A549 (cell line): ENCODE results near the gene VAMP5. TPM values are rescaled to one million over a fixed set of nuclear protein-coding genes. Genes with fewer than 3 reads are reported as not detected.

Experiments used
- ATAC-seq, 2 experiments: fragments of 200-7000 bp in 1 of 2; fragments of >200 bp in 1 of 2; cut with Nextera tagmentation in 1 of 2; cut with Tn5 transposase in 1 of 2; 3 replicates each; pipeline versions ENCODE4 v1.8.0 to v1.9.1; 2018 to 2020; ENCODE audit warnings: mild to moderate bottlenecking in 1 of 2, moderate library complexity in 1 of 2
- CTCF ChIA-PET: fragments of 300-600 bp; sonication (Branson Sonifier 250); formaldehyde crosslinking; extraction: SDS; loops from one replicate; lab custom pipeline; 2021; ENCODE audit warnings: antibody characterized with exemption, inconsistent platforms; lab: Yijun Ruan, JAX
- POLR2A ChIA-PET: fragments of 350-600 bp; formaldehyde crosslinking; extraction: SDS; loops from one replicate; lab custom pipeline; 2021; ENCODE audit warnings: antibody characterized with exemption, inconsistent platforms; lab: Yijun Ruan, JAX
- DNase-seq, 2 experiments: peaks; one replicate each; pipeline versions ENCODE4 v3.0.0 to v3.0.0-alpha.2; 2011 to 2016; ENCODE audit warnings: low read depth in 1 of 2, low spot score in 1 of 2
- FAIRE-seq: peaks from 2 replicates; lab custom pipeline; 2011; peaks lifted over from hg19 to GRCh38; lab: Jason Lieb, UNC
- H3K27ac ChIP-seq, 2 experiments: fragments of >200 bp; sonication (Bioruptor Twin); formaldehyde crosslinking; 3 replicates each; pipeline ENCODE4 v1.5.1; 2016 to 2017
- H3K4me1 ChIP-seq: fragments of >200 bp; sonication (Bioruptor Twin); formaldehyde crosslinking; 3 replicates; pipeline ENCODE4 v1.6.1; 2016
- H3K4me2 ChIP-seq: fragments of >200 bp; sonication (Bioruptor Twin); formaldehyde crosslinking; 3 replicates; pipeline ENCODE4 v1.6.1; 2016
- H3K4me3 ChIP-seq: fragments of >200 bp; sonication (Bioruptor Twin); formaldehyde crosslinking; 3 replicates; pipeline ENCODE4 v1.5.1; 2016
- H3K9me3 ChIP-seq: fragments of >200 bp; sonication (Bioruptor Twin); formaldehyde crosslinking; 3 replicates; pipeline ENCODE4 v1.6.1; 2016
- BHLHE40 ChIP-seq: IDR thresholded peaks from 2 replicates; pipeline ENCODE4 v1.6.1; 2012; ENCODE audit warnings: low read depth, low read length, inconsistent platforms
- CBX8 ChIP-seq: fragments of 200-600 bp; sonication (generic); IDR thresholded peaks from 2 replicates; pipeline ENCODE4 v1.6.1; 2016
- CHD2 ChIP-seq: fragments of 150-350 bp; IDR thresholded peaks from 2 replicates; pipeline ENCODE4 v1.6.1; 2014; ENCODE audit warnings: low read length; ENCODE audit not compliant: partially characterized antibody
- FOSL2 ChIP-seq, 2 experiments: fragments of 450-650 bp in 1 of 2; fragments of >200 bp in 1 of 2; sonication (Bioruptor Twin) in 1 of 2; formaldehyde crosslinking; IDR thresholded peaks; 2 replicates each; pipeline versions ENCODE4 v1.5.0 to v1.6.1; 2016 to 2020; ENCODE audit warnings: mild to moderate bottlenecking in 1 of 2, moderate library complexity in 1 of 2
- GATA3 ChIP-seq: IDR thresholded peaks from 2 replicates; pipeline ENCODE4 v1.6.1; 2012; ENCODE audit warnings: borderline replicate concordance
- HEYL ChIP-seq: fragments of 250-450 bp; sonication (Bioruptor Pico); IDR thresholded peaks from 2 replicates; pipeline ENCODE4 v1.8.0; 2021; ENCODE audit warnings: mild to moderate bottlenecking, moderate library complexity
- JUN ChIP-seq, 2 experiments: fragments of >200 bp; sonication (Bioruptor Twin); formaldehyde crosslinking; IDR thresholded peaks; 2 replicates in 1 of 2; 3 replicates in 1 of 2; pipeline ENCODE4 v1.6.1; 2016 to 2017
- KDM5A ChIP-seq: fragments of 200-600 bp; sonication (generic); IDR thresholded peaks from 2 replicates; pipeline ENCODE4 v1.6.1; 2016; ENCODE audit warnings: antibody characterized with exemption, mild to moderate bottlenecking
- MYC ChIP-seq: IDR thresholded peaks from 2 replicates; pipeline ENCODE4 v1.6.1; 2012; ENCODE audit warnings: mild to moderate bottlenecking, inconsistent platforms, low read length, improper control_type of control experiment, borderline replicate concordance
- NR3C1 ChIP-seq: fragments of >200 bp; sonication (Bioruptor Twin); formaldehyde crosslinking; IDR thresholded peaks from 3 replicates; pipeline ENCODE4 v1.6.1; 2017
- PHF8 ChIP-seq: fragments of 200-600 bp; sonication (generic); IDR thresholded peaks from 2 replicates; pipeline ENCODE4 v1.6.1; 2016; ENCODE audit warnings: low read depth, mild to moderate bottlenecking, antibody characterized with exemption, moderate library complexity, borderline replicate concordance
- RARB ChIP-seq: fragments of 250-450 bp; sonication (Bioruptor Pico); IDR thresholded peaks from 2 replicates; pipeline ENCODE4 v1.8.0; 2021; ENCODE audit warnings: mild to moderate bottlenecking, moderate library complexity
- SMC3 ChIP-seq: fragments of >200 bp; sonication (Bioruptor Twin); formaldehyde crosslinking; IDR thresholded peaks from 3 replicates; pipeline ENCODE4 v1.6.1; 2018; ENCODE audit warnings: inconsistent platforms
- SREBF2 ChIP-seq: fragments of 450-650 bp; IDR thresholded peaks from 2 replicates; pipeline ENCODE4 v1.6.1; 2014; ENCODE audit warnings: mild to moderate bottlenecking, moderate library complexity
- TFCP2L1 ChIP-seq: fragments of 250-450 bp; sonication (Bioruptor Pico); IDR thresholded peaks from 2 replicates; pipeline ENCODE4 v1.5.0; 2021; ENCODE audit warnings: mild to moderate bottlenecking
- WGBS: methylation state at CpG from one replicate; pipeline ENCODE4 v1.1.6; 2017; ENCODE audit errors: missing lambda C conversion rate; 5-methylcytosine and 5-hydroxymethylcytosine counted together
- polyA plus RNA-seq, 4 experiments: library from polyadenylated mRNA; depleted of rRNA in 3 of 4; stranded (reverse); fragments of >200 nt; fragmentation: RNase III in 1 of 4; extraction: RNeasy Plus Mini Kit Qiagen cat#74134 plus additional on column Dnase treatment in 1 of 4; gene quantifications; 2 replicates in 3 of 4; 3 replicates in 1 of 4; pipeline ENCODE4 v1.2.3, GENCODE V29; 2011 to 2017
- TF ChIP-seq, protein P1 (sequence below): fragments of 250-450 bp; sonication (Bioruptor Pico); IDR thresholded peaks from 2 replicates; pipeline ENCODE4 v1.5.0; 2021; ENCODE audit warnings: mild to moderate bottlenecking, moderate library complexity, borderline replicate concordance
- TF ChIP-seq, protein P2 (sequence below): IDR thresholded peaks from 2 replicates; pipeline ENCODE4 v1.6.1; 2012; ENCODE audit warnings: low read depth, borderline replicate concordance
- TF ChIP-seq, protein P3 (sequence below): fragments of >200 bp; sonication (Bioruptor Twin); formaldehyde crosslinking; IDR thresholded peaks from 3 replicates; pipeline ENCODE4 v1.6.1; 2016
- TF ChIP-seq, protein P4 (sequence below): IDR thresholded peaks from 2 replicates; pipeline ENCODE4 v1.6.1; 2012
- TF ChIP-seq, protein P5 (sequence below): fragments of 200-600 bp; sonication (generic); IDR thresholded peaks from 2 replicates; pipeline ENCODE4 v1.6.1; 2016; ENCODE audit warnings: antibody characterized with exemption, mild to moderate bottlenecking, moderate library complexity
- TF ChIP-seq, protein P6 (sequence below): IDR thresholded peaks from 2 replicates; pipeline ENCODE4 v1.6.1; 2012

VAMP5 gene
- polyA plus RNA-seq, 2 of the 4 experiments (the other 2 are of a cell fraction): 0.16 TPM; not detected in 1

DNA sequence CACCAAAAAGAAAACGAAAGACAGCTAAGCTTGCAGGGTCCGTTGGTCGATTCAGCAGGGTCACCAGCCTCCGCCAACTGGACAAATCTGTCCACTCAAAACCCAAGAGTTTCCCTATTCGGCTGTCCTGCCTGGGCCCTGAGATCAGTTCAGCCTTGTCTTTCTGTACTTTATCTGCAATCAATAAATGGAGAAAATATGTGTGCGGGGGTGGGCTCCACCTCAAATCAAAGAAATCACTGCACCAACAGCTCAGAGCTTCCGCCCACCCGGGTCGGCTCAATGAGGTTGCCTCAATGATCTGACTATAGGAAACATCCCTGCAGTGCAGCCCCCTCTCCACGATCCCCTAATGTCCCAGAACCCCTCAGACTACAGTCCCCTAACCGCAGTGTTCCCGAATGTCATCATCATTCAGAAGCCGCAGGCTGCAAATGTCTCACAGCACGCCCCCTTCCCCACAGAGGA, 23.4 kb upstream of the VAMP5 start:
- no peak for DNase-seq
- Histone ChIP-seq H3K27ac (peak overlapping the region; percentile 90), H3K9me3 (no peaks in the 10 kb centered on the region), H3K4me1 (peaks cover 13% of the 10 kb centered on the region), H3K4me2 (peak overlapping the region; percentile 97), H3K4me3 (peak overlapping the region; percentile 91)
- ChIA-PET CTCF (interaction anchor here (0.7 to 35.5 kb wide), 5 partner anchors 10 to 169 kb away, joined by 3 to 1185 read pairs (median 7); partner anchors contain the start of genes CAPG, SH2D6 and TMEM150A), POLR2A (interaction anchor here (0.6 to 2.0 kb wide), 13 partner anchors 9 to 602 kb away, joined by 3 to 21 read pairs (median 3); partner anchors contain the start of genes MAT2A, RNF181, SH2D6 and TMEM150A)
- WGBS: 4% methylated on average over 14 of the region's 14 CpGs
- TF ChIP-seq CBX8: no peak
- TF ChIP-seq, protein P1, sequence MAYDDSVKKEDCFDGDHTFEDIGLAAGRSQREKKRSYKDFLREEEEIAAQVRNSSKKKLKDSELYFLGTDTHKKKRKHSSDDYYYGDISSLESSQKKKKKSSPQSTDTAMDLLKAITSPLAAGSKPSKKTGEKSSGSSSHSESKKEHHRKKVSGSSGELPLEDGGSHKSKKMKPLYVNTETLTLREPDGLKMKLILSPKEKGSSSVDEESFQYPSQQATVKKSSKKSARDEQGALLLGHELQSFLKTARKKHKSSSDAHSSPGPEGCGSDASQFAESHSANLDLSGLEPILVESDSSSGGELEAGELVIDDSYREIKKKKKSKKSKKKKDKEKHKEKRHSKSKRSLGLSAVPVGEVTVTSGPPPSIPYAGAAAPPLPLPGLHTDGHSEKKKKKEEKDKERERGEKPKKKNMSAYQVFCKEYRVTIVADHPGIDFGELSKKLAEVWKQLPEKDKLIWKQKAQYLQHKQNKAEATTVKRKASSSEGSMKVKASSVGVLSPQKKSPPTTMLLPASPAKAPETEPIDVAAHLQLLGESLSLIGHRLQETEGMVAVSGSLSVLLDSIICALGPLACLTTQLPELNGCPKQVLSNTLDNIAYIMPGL (CRISPR knock-in tag): no peak
- peak; percentile 71; the same call in 1 of the 2 replicates for TF ChIP-seq KDM5A
- no peak for TF ChIP-seq SREBF2
- no peak for TF ChIP-seq JUN (IDR thresholded peaks at IDR 0.05)
- no peak for TF ChIP-seq NR3C1
- TF ChIP-seq, protein P2, sequence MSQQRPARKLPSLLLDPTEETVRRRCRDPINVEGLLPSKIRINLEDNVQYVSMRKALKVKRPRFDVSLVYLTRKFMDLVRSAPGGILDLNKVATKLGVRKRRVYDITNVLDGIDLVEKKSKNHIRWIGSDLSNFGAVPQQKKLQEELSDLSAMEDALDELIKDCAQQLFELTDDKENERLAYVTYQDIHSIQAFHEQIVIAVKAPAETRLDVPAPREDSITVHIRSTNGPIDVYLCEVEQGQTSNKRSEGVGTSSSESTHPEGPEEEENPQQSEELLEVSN: no peak
- TF ChIP-seq RARB (CRISPR knock-in tag): no peak
- ATAC-seq: peak; percentile 33 to 50
- no peak for FAIRE-seq

DNA sequence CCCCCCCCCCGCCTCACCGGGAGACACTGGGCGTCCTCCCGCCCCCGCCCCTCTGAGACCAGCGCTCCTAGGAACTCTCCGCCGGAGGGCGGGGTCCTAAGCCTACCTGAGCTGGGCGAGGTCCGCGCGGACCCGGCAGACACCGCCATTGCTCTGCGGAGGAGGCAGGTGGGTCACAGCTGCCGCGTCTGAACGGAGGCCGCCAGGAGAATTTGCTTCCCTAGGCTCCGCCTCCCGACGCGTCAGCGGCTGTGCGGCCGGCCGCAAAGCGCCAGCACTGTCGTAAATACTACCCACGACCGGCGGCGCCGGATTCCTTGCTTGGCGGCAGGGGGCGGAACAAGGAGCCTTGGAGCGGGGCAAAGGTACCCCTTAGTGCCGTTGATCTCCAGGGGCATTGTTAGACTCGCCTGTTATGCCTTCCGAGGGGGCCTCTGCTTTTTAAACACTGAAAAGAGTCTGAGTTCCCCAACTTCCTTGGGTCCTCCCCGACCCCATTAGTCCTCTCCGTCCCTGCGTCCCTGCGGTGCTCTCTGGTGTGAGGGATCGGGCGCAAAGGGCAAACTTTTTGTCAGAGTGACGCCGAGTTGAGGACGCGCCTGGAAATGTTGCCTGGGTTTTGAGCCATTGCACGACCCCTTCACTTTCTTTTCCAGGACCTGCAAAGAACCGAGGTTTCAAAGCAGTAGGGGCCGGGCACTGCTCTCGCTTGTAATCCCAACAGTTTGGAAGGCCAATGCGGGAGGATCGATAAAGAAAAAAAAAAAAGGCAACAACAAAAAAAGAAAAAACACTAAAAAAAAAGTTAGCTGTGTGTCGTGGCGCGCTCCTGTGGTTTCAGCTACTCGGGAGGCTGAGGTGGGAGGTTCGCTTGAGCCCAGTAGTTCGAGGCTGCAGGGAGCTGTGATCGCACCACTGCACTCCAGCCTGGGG, 22.7 kb upstream of the VAMP5 start, which contains the start of gene GGCX:
TSS of gene GGCX (minus strand) at position 214 of the 933 bp plus-strand sequence. CDS start at position 149, 65 bp downstream.
- CTCF ChIA-PET: interaction anchor here (0.5 to 35.5 kb wide), 15 partner anchors 11 to 555 kb away, joined by 3 to 1185 read pairs (median 3); partner anchors contain the start of genes CAPG, SH2D6, TMEM150A and VAMP5
- ATAC-seq (peak; percentile 96 to 98), DNase-seq (peak; percentile 89 to 97), FAIRE-seq (no peak)
- H3K27ac ChIP-seq: peak within 1 kb of the TSS; percentile 90
- peak within 1 kb of the TSS; percentile 97 for H3K4me2 ChIP-seq
- no peaks in the 10 kb centered on the region for H3K9me3 ChIP-seq
- peaks cover 13% of the 10 kb centered on the region for H3K4me1 ChIP-seq
- POLR2A ChIA-PET: interaction anchor here (0.6 to 2.0 kb wide), 17 partner anchors 8 to 603 kb away, joined by 3 to 21 read pairs (median 3); partner anchors contain the start of genes MAT2A, RNF181, SH2D6 and TMEM150A
- WGBS: 5% methylated on average over 44 of the region's 64 CpGs
- H3K4me3 ChIP-seq: peak within 1 kb of the TSS; percentile 91
- TF ChIP-seq, protein P3, sequence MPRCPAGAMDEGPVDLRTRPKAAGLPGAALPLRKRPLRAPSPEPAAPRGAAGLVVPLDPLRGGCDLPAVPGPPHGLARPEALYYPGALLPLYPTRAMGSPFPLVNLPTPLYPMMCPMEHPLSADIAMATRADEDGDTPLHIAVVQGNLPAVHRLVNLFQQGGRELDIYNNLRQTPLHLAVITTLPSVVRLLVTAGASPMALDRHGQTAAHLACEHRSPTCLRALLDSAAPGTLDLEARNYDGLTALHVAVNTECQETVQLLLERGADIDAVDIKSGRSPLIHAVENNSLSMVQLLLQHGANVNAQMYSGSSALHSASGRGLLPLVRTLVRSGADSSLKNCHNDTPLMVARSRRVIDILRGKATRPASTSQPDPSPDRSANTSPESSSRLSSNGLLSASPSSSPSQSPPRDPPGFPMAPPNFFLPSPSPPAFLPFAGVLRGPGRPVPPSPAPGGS: peak; percentile 91; the same call in 2 of the 3 replicates
- TF ChIP-seq GATA3 (peak; percentile 48), FOSL2 (IDR thresholded peaks at IDR 0.05) (no peak), FOSL2 (CRISPR knock-in tag; IDR thresholded peaks at IDR 0.05) (peak; percentile 29; the same call in 1 of the 2 replicates), SMC3 (peak; percentile 39; the same call in 2 of the 3 replicates), HEYL (no peak), MYC (peak; percentile 33; the same call in 1 of the 2 replicates), PHF8 (peak; percentile 78; the same call in 1 of the 2 replicates), BHLHE40 (no peak), TFCP2L1 (CRISPR knock-in tag) (no peak), JUN (IDR thresholded peaks at IDR 0.05) (peak; percentile 86 to 98; a peak in 4 of 5 replicates), CHD2 (no peak), KDM5A (peak; percentile 53; the same call in 1 of the 2 replicates)
- TF ChIP-seq, protein P4, sequence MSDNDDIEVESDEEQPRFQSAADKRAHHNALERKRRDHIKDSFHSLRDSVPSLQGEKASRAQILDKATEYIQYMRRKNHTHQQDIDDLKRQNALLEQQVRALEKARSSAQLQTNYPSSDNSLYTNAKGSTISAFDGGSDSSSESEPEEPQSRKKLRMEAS: peak; percentile 64
- TF ChIP-seq, protein P5, sequence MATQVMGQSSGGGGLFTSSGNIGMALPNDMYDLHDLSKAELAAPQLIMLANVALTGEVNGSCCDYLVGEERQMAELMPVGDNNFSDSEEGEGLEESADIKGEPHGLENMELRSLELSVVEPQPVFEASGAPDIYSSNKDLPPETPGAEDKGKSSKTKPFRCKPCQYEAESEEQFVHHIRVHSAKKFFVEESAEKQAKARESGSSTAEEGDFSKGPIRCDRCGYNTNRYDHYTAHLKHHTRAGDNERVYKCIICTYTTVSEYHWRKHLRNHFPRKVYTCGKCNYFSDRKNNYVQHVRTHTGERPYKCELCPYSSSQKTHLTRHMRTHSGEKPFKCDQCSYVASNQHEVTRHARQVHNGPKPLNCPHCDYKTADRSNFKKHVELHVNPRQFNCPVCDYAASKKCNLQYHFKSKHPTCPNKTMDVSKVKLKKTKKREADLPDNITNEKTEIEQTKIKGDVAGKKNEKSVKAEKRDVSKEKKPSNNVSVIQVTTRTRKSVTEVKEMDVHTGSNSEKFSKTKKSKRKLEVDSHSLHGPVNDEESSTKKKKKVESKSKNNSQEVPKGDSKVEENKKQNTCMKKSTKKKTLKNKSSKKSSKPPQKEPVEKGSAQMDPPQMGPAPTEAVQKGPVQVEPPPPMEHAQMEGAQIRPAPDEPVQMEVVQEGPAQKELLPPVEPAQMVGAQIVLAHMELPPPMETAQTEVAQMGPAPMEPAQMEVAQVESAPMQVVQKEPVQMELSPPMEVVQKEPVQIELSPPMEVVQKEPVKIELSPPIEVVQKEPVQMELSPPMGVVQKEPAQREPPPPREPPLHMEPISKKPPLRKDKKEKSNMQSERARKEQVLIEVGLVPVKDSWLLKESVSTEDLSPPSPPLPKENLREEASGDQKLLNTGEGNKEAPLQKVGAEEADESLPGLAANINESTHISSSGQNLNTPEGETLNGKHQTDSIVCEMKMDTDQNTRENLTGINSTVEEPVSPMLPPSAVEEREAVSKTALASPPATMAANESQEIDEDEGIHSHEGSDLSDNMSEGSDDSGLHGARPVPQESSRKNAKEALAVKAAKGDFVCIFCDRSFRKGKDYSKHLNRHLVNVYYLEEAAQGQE: 0 out of 2 replicates have a peak, but pooled peaks have one; percentile 1
- TF ChIP-seq, protein P1 (CRISPR knock-in tag): no peak
- TF ChIP-seq, protein P6, sequence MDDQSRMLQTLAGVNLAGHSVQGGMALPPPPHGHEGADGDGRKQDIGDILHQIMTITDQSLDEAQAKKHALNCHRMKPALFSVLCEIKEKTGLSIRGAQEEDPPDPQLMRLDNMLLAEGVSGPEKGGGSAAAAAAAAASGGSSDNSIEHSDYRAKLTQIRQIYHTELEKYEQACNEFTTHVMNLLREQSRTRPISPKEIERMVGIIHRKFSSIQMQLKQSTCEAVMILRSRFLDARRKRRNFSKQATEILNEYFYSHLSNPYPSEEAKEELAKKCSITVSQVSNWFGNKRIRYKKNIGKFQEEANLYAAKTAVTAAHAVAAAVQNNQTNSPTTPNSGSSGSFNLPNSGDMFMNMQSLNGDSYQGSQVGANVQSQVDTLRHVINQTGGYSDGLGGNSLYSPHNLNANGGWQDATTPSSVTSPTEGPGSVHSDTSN: peak; percentile 35; the same call in 1 of the 2 replicates
